Activated naive CD8-positive, alpha-beta T cell treated with anti-CD3 and anti-CD28 coated beads for 36 hours (primary cell): ENCODE data around the gene TMEM119. TPM values are rescaled to one million over a fixed set of nuclear protein-coding genes. Genes with fewer than 3 reads are reported as not detected.

Experiments
- DNase-seq: peaks from one replicate; pipeline ENCODE4 v3.0.0; 2021
- H3K27ac Mint-ChIP-seq: one replicate; pipeline ENCODE4 v1.8.0; 2022; ENCODE audit warnings: mild to moderate bottlenecking, moderate library complexity, mixed read lengths
- H3K27me3 Mint-ChIP-seq: one replicate; pipeline ENCODE4 v1.8.0; 2022; ENCODE audit warnings: mild to moderate bottlenecking, mixed read lengths
- H3K36me3 Mint-ChIP-seq: one replicate; pipeline ENCODE4 v1.8.0; 2021; ENCODE audit warnings: mild to moderate bottlenecking, mixed read lengths
- H3K4me1 Mint-ChIP-seq: one replicate; pipeline ENCODE4 v1.8.0; 2021; ENCODE audit warnings: mixed read lengths
- H3K4me3 Mint-ChIP-seq: one replicate; pipeline ENCODE4 v1.8.0; 2022; ENCODE audit warnings: mild to moderate bottlenecking, moderate library complexity, mixed read lengths
- H3K9me3 Mint-ChIP-seq: one replicate; pipeline ENCODE4 v1.8.0; 2022; ENCODE audit warnings: mixed read lengths
- total RNA-seq, 2 experiments: library from RNA; stranded (reverse); gene quantifications; one replicate each; pipeline ENCODE4 v1.2.3, GENCODE V29; 2021

Gene TMEM119
- total RNA-seq, 2 experiments from 2014 or later = 0.12 TPM; not detected in 1

- DNase-seq = no peak
- Mint-ChIP-seq H3K4me1 (peaks cover 35% of the 10 kb centered on the region), H3K27me3 (no peaks in the 10 kb centered on the region), H3K27ac (no peak overlapping the region), H3K9me3 (no peaks in the 10 kb centered on the region), H3K4me3 (no peak overlapping the region), H3K36me3 (peaks cover 23% of the 10 kb centered on the region)
Observed at GRCh38 chr12:108547686-108548085, 50.2 kb downstream of the TMEM119 start.

DNA sequence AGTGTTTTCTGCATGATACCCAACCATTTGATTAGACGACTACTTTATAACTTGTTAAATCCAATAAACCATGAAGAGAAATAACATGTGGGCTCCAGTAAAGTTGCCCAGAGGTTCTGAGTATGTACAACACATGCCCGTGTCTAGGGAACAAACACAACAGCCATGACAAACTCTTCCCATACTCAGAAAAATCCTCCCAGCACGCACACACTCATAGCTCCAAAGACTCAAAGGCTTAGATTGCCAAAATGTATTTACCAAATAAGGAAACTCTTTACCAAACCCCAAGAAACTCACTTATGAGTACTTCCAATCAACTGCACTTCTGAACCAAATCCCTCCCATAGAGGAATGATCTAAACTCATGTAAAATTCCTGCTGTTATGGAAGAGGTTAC, 54.2 kb downstream of the TMEM119 start:
- H3K4me3 Mint-ChIP-seq = no peak overlapping the region
- peaks cover 26% of the 10 kb centered on the region for H3K36me3 Mint-ChIP-seq
- H3K27ac Mint-ChIP-seq = no peak overlapping the region
- no peak for DNase-seq
- peaks cover 19% of the 10 kb centered on the region for H3K4me1 Mint-ChIP-seq
- H3K9me3 Mint-ChIP-seq = no peaks in the 10 kb centered on the region
- no peaks in the 10 kb centered on the region for H3K27me3 Mint-ChIP-seq

DNA sequence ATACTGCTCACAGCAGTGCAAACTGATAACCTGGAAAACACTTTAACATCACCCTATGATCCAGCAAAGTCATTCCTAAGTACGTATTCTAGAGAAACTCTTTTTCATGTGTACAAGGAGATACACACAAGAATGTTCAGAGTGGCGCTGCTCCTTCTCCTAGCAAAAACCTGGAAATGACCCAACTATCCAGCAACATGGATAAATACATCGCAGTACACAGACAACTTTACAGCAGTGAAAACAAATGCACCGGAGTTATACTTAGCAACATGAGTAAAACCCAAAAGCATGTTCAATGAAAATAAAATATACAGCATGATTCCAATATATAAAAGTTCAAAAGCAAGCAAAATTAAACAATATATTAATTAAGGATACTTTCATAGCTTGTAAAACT, 55.6 kb downstream of the TMEM119 start:
- no peak overlapping the region for H3K27ac Mint-ChIP-seq
- no peak overlapping the region for H3K4me3 Mint-ChIP-seq
- H3K27me3 Mint-ChIP-seq = no peaks in the 10 kb centered on the region
- peaks cover 30% of the 10 kb centered on the region for H3K36me3 Mint-ChIP-seq
- no peak for DNase-seq
- H3K4me1 Mint-ChIP-seq = peaks cover 20% of the 10 kb centered on the region
- H3K9me3 Mint-ChIP-seq = no peaks in the 10 kb centered on the region

Other genes with a start within 250 kb of the TMEM119 start
- gene FICD, start 82.8 kb downstream of the TMEM119 start, total RNA-seq = 1 to 10 TPM; 4.2 to 4.3 TPM
- gene SART3, start 36.9 kb downstream of the TMEM119 start, total RNA-seq = 10 to 100 TPM; 78.7 to 80.9 TPM
- gene ISCU, start 35.5 kb downstream of the TMEM119 start, total RNA-seq = 10 to 100 TPM; 69.5 TPM
- 10 to 100 TPM; 22.2 to 23.0 TPM for gene SELPLG, start 35.8 kb upstream of the TMEM119 start, total RNA-seq
- 10 to 100 TPM; 87.4 to 90.6 TPM for gene CORO1C, start 133.4 kb upstream of the TMEM119 start, total RNA-seq